Measurements from ENCODE around the gene TCF3. TPM values are rescaled to one million over a fixed set of nuclear protein-coding genes. Genes with fewer than 3 reads are reported as not detected.
A peak's percentile ranks its signal among the peaks of the same experiment; 100 is the strongest.

TCF3 gene
- total RNA-seq, 1 experiment from 2014 or later: 304 TPM

DNA sequence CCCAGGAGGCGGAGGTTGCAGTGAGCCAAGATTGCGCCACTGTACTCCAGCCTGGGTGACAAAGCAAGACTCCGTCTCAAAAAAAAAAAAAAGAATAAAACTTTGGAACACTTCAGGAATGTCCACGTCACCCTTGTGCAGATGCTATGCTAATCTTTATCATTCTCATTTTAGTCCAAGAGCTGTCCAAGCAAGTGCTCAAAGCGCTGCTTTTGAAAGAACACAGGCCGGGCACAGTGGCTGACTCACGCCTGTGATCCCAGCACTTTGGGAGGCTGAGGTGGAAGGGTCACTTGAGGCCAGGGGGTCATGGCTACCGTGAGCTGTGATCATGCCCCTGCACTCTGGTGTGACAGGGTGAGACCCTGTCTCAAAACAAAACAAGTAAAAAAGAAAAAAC, 36.0 kb downstream of the TCF3 start:
- Histone ChIP-seq H2BK12ac (ENCODE audit: insufficient read length, low read depth, low read length) (no peak overlapping the region), H3K79me2 (ENCODE audit: insufficient read depth, low read length) (no peaks in the 10 kb centered on the region), H3K23me2 (ENCODE audit: insufficient read length, low read depth, low read length, poor library complexity, severe bottlenecking) (no peaks in the 10 kb centered on the region), H2BK120ac (ENCODE audit: low read depth, low read length, poor library complexity, severe bottlenecking) (no peak overlapping the region), H3K4me2 (ENCODE audit: insufficient read depth, insufficient read length, low read length) (no peak overlapping the region), H4K20me1 (ENCODE audit: control insufficient read depth, insufficient read depth, insufficient read length) (no peaks in the 10 kb centered on the region), H3K9me3 (ENCODE audit: control insufficient read depth, low read depth, low read length) (no peaks in the 10 kb centered on the region), H3K27me3 (ENCODE audit: insufficient read depth, low read length) (no peaks in the 10 kb centered on the region), H3K14ac (ENCODE audit: insufficient read depth, low read length) (no peak overlapping the region), H3K9ac (ENCODE audit: extremely low read depth, insufficient read length, low read length) (no peak overlapping the region), H3K4ac (ENCODE audit: low read depth, low read length) (no peak overlapping the region), H3K27ac (ENCODE audit: insufficient read length, low read depth, low read length) (no peak overlapping the region), H2BK5ac (ENCODE audit: insufficient read length, low read length) (no peak overlapping the region), H2AFZ (ENCODE audit: low read length) (no peak overlapping the region), H4K91ac (ENCODE audit: insufficient read length, low read depth, low read length) (no peak overlapping the region), H4K8ac (replicated peaks; ENCODE audit: insufficient read length, low read depth, low read length) (no peak overlapping the region), H3K56ac (ENCODE audit: insufficient read length, low read depth, low read length) (no peak overlapping the region), H3K4me1 (ENCODE audit: insufficient read depth, low read length) (no peaks in the 10 kb centered on the region), H3K79me1 (ENCODE audit: insufficient read depth, low read depth, low read length, poor library complexity, severe bottlenecking) (no peaks in the 10 kb centered on the region), H4K5ac (ENCODE audit: insufficient read length, low read depth, low read length) (no peak overlapping the region), H3T11ph (ENCODE audit: low read length) (no peak overlapping the region), H3K18ac (ENCODE audit: insufficient read length, low read depth, low read length) (no peak overlapping the region), H2BK20ac (ENCODE audit: low read depth, low read length, poor library complexity, severe bottlenecking) (no peak overlapping the region), H2AK5ac (ENCODE audit: insufficient read length, low read length) (no peak overlapping the region), H2BK15ac (ENCODE audit: low read depth, low read length) (no peak overlapping the region), H3K23ac (ENCODE audit: insufficient read length, low read depth, low read length) (no peak overlapping the region)
- DNase-seq: no peak
- no CpG with 5 or more reads among the region's 8 CpGs for WGBS (ENCODE audit: extremely low coverage, insufficient read length, low lambda C conversion rate)
- Mint-ChIP-seq H3K4me3 (no peak overlapping the region), H3K4me1 (peaks cover 0 to 11% of the 10 kb centered on the region in 2 experiments; a peak in 3 of 4 replicates), H3K27me3 (ENCODE audit: low read depth) (no peaks in the 10 kb centered on the region), H3K27ac (peak overlapping the region in 2 of 3 experiments; percentile 1 to 34; a peak in 2 of 7 replicates), H3K36me3 (ENCODE audit: insufficient read depth in 1 of 3, low read depth in 3 of 3) (peaks cover 48 to 85% (median 82%) of the 10 kb centered on the region in 3 experiments; a peak in 6 of 7 replicates), H3K9me3 (no peaks in the 10 kb centered on the region)
- TF ChIP-seq, protein P1, sequence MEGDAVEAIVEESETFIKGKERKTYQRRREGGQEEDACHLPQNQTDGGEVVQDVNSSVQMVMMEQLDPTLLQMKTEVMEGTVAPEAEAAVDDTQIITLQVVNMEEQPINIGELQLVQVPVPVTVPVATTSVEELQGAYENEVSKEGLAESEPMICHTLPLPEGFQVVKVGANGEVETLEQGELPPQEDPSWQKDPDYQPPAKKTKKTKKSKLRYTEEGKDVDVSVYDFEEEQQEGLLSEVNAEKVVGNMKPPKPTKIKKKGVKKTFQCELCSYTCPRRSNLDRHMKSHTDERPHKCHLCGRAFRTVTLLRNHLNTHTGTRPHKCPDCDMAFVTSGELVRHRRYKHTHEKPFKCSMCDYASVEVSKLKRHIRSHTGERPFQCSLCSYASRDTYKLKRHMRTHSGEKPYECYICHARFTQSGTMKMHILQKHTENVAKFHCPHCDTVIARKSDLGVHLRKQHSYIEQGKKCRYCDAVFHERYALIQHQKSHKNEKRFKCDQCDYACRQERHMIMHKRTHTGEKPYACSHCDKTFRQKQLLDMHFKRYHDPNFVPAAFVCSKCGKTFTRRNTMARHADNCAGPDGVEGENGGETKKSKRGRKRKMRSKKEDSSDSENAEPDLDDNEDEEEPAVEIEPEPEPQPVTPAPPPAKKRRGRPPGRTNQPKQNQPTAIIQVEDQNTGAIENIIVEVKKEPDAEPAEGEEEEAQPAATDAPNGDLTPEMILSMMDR (conservative IDR thresholded peaks at IDR 0.05): no peak

All from H9 (cell line).